NT2/D1 (cell line): ENCODE results near the gene SLC30A1.

ENCODE experiments used
- DNase-seq: peaks from one replicate; pipeline ENCODE4 v3.0.0-alpha.2; 2011; ENCODE audit warnings: low read depth, low spot score
- H3K27me3 ChIP-seq: 2 replicates; pipeline ENCODE4 v1.6.0; 2011; ENCODE audit warnings: mild to moderate bottlenecking; ENCODE audit not compliant: insufficient read length, insufficient read depth
- H3K36me3 ChIP-seq: 2 replicates; pipeline ENCODE4 v1.6.1; 2011; ENCODE audit warnings: mild to moderate bottlenecking, low read length, mixed read lengths; ENCODE audit not compliant: insufficient read depth, insufficient read length
- H3K4me1 ChIP-seq: 2 replicates; pipeline ENCODE4 v1.5.1; 2011; ENCODE audit not compliant: insufficient read depth, insufficient read length
- H3K4me3 ChIP-seq: 2 replicates; pipeline ENCODE4 v1.5.1; 2011; ENCODE audit warnings: low read depth; ENCODE audit not compliant: insufficient read length
- H3K9ac ChIP-seq: 2 replicates; pipeline ENCODE4 v1.6.0; 2011; ENCODE audit warnings: low read depth; ENCODE audit not compliant: insufficient read length
- H3K9me3 ChIP-seq: 2 replicates; pipeline ENCODE4 v1.5.1; 2011; ENCODE audit warnings: mild to moderate bottlenecking, low read length; ENCODE audit not compliant: insufficient read depth
- SUZ12 ChIP-seq: IDR thresholded peaks from 2 replicates; pipeline ENCODE4 v1.6.1; 2011; ENCODE audit not compliant: insufficient read length, insufficient read depth; ENCODE audit errors: extremely low read depth
- YY1 ChIP-seq: IDR thresholded peaks from 2 replicates; pipeline ENCODE4 v1.6.1; 2011; ENCODE audit not compliant: insufficient read length, insufficient read depth
- ZNF274 ChIP-seq: IDR thresholded peaks from 2 replicates; pipeline ENCODE4 v1.6.1; 2011; ENCODE audit warnings: mild to moderate bottlenecking, low read depth, low read length

SLC30A1 gene

DNA sequence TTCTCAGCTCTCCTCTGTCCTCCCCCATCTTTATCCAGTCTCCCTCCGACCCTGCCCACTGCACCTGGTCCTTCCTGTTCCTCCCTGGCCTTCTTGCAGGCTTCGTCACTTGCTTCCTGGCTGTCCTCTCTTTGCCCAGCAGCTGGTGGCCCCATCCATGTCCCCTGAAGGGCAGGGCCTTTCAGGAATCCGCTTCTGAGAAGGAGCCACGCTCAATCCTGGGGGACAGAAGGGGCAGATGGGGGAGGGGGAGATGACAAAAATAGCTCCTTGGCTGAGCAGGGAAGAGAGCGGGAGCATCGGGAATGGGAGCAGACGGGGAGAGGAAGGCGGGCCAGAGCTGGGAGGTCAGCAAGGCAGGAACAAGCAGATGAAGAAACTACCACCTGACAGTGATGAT, 40.7 kb downstream of the SLC30A1 start:
- TF ChIP-seq ZNF274: no peak
- TF ChIP-seq YY1: no peak
- TF ChIP-seq SUZ12: no peak
- Histone ChIP-seq H3K4me1 (peaks cover 6% of the 10 kb centered on the region), H3K27me3 (peaks cover 5% of the 10 kb centered on the region), H3K9me3 (peaks cover 5% of the 10 kb centered on the region; the same call in 1 of the 2 replicates), H3K36me3 (no peaks in the 10 kb centered on the region), H3K9ac (peak overlapping the region; percentile 45), H3K4me3 (no peak overlapping the region)
- no peak for DNase-seq

DNA sequence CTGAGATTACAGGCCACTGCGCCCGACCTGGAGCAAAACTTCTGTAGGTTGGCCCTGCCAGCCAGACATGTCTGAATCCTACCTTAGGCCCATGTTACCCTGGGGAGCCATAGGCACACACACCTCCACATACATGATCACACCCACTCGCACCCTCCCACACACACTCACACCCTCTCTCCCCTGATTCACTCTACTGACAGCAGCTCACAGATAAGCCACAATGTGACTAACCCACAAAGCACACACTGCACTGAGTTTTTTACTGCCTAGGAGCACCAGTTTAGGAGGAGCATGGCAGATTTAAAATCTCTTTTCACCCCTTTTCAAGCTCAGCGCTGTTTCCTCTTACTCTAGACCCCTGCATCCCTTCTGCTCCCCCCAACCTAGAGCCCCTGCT, 41.7 kb downstream of the SLC30A1 start:
- Histone ChIP-seq H3K4me1 (peaks cover 6% of the 10 kb centered on the region), H3K4me3 (no peak overlapping the region), H3K27me3 (peaks cover 2% of the 10 kb centered on the region), H3K36me3 (no peaks in the 10 kb centered on the region), H3K9ac (no peak overlapping the region), H3K9me3 (peaks cover 5% of the 10 kb centered on the region; the same call in 1 of the 2 replicates)
- no peak for DNase-seq
- TF ChIP-seq SUZ12 (no peak), ZNF274 (no peak), YY1 (no peak)

DNA sequence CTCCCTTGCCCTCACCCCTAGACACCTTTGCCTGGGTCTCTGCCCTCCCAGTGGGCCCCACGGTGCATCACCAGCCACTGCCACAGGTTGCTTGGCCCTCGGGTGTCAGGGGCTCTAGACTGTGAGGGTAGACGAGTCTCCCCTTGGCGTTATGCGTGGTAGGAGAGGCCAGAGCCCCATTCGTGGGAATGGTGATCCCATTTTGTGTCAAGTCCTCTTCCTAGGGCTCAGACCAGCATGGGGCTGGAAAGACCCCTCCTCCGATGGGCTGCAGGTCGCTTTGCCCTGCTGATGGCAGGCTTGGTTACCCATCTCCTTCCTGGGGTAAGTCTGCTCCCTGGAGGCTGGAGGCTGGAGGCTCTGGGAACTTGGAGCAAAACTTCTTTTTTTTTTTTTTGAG, 42.4 kb downstream of the SLC30A1 start:
- Histone ChIP-seq H3K27me3 (peaks cover 2% of the 10 kb centered on the region), H3K4me1 (peaks cover 6% of the 10 kb centered on the region), H3K4me3 (no peak overlapping the region), H3K36me3 (no peaks in the 10 kb centered on the region), H3K9ac (no peak overlapping the region), H3K9me3 (peaks cover 5% of the 10 kb centered on the region; the same call in 1 of the 2 replicates)
- TF ChIP-seq YY1: no peak
- DNase-seq: no peak

DNA sequence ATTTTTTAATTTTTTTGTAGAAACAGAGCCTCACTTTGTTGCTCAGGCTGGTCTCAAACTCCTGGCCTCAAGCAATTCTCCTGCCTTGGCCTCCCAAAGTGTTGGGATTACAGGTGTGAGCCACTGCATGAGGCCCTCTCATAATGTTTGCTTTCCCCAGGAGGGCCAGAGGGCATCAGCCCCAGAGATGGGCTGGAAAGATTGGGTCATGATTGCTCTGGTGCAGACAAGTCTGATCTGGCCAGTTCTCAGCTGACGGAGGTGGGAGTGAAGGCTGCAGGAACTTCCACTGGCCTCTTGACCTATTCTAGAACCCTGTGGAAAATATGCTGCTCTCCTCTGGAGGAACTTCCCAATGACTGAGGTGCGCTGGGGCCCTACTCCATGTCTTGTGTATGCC, 43.6 kb downstream of the SLC30A1 start:
- Histone ChIP-seq H3K4me1 (peaks cover 6% of the 10 kb centered on the region), H3K4me3 (no peak overlapping the region), H3K9me3 (no peaks in the 10 kb centered on the region), H3K9ac (no peak overlapping the region), H3K27me3 (peaks cover 2% of the 10 kb centered on the region), H3K36me3 (no peaks in the 10 kb centered on the region)
- no peak for DNase-seq
- no peak for TF ChIP-seq ZNF274
- TF ChIP-seq YY1: no peak
- no peak for TF ChIP-seq SUZ12

DNA sequence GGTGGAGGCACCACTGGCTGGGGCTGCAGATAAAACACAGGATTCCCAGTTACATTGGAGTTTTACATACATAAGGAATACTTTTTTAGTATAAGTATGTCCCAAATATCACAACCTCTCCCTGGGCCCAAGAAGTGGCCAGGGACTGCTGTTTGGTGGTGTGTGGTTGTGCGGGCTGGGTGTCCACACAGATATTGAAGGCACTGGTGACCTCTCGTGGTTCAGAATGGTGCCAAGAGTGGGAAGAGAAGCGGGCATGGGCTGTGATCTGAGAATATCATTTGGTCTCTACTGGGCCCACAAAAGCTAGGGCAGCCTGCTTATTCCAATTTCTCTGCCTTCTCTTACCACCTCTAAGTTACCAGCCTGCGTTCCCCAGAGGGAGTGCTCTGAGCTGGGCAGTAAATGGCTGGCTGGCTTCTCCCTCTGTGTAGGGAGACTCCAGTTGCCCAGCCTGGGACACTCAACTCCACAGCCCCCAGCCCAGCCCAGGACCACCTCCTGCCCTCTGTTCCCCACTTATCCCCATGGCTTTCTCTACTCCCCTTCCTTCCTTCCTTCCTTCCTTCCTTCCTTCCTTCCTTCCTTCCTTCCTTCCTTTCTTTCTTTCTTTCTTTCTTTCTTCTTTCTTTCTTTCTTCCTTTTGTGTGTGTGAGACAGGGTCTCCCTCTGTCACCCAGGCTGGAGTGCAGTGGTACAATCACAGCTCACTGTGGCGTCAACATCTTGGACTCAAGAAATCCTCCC, 44.2 kb downstream of the SLC30A1 start:
- Histone ChIP-seq H3K4me3 (no peak overlapping the region), H3K27me3 (peaks cover 2% of the 10 kb centered on the region), H3K4me1 (peaks cover 6% of the 10 kb centered on the region), H3K36me3 (no peaks in the 10 kb centered on the region), H3K9ac (no peak overlapping the region), H3K9me3 (no peaks in the 10 kb centered on the region)
- TF ChIP-seq ZNF274 (no peak), YY1 (no peak), SUZ12 (no peak)
- no peak for DNase-seq

DNA sequence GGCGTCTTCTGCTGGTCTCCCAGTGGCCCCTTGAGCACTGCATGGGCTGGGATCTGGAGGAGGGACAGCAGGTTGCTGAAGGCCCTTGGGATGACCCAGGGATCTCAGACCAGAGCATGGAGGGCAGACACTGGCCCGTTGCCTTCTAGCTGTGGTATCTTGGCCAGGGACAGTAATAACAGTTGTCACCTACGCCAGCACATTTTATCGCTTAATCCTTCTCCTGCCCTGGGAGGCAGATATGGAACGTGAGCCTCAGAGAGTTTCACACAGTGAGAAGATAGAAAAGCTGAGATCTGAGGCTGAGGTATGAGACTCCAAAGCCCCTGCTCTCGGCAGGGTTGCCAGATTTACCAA, 46.9 kb downstream of the SLC30A1 start:
- DNase-seq: no peak
- peaks cover 8% of the 10 kb centered on the region for H3K4me1 ChIP-seq
- no peaks in the 10 kb centered on the region for H3K9me3 ChIP-seq
- TF ChIP-seq SUZ12 (no peak), ZNF274 (no peak), YY1 (no peak)
- no peaks in the 10 kb centered on the region for H3K36me3 ChIP-seq
- peaks cover 2% of the 10 kb centered on the region for H3K27me3 ChIP-seq
- no peak overlapping the region for H3K4me3 ChIP-seq
- no peak overlapping the region for H3K9ac ChIP-seq

DNA sequence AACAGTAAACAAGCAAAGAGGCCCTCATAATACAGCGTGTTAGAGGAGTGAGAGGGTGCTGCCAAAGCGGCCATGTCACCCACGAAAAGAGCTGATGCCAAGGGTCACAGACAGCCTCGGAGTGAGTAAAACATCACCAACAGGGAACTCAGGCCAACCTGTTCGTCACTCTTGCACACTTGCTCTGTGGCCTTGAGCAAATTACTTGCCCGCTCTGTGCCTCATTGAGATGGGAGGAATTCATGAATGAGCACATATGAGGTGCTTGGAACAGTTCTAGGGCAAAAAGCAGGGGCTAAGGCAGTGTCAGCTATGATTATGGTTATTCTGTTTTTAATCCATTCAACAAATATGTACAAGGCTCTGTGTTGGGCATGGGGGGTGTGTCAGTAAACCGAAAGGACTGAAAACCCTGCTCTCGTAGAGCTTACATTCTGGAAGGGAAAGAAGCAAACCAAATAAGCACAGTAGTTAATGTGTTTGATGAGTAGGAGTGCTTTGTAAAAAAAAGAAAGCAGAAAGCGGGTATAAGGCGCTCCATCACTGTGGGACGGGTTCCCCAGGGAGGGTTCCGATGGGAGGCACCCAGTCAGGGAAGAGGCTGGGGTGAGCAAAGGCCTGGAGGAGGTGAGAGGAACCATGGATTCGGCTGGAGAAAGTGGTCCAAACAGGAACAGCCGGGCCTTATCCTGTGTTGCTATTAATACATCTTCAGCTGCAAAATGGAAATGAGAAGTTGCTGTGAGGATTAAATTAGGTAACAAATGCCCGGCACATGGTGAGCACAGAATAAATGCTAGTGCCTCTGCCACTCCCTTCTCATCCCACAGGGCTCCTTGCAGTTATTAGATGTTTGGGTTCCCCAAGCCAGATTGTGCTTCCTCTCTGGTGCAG, 47.5 kb downstream of the SLC30A1 start:
- TF ChIP-seq SUZ12 (no peak), YY1 (no peak), ZNF274 (no peak)
- DNase-seq: no peak
- H3K36me3 ChIP-seq: no peaks in the 10 kb centered on the region
- no peaks in the 10 kb centered on the region for H3K9me3 ChIP-seq
- H3K4me3 ChIP-seq: no peak overlapping the region
- H3K4me1 ChIP-seq: peaks cover 4% of the 10 kb centered on the region
- H3K27me3 ChIP-seq: peaks cover 2% of the 10 kb centered on the region
- H3K9ac ChIP-seq: no peak overlapping the region
